ENCODE measurements around the gene CDC16. TPM values are rescaled to one million over a fixed set of nuclear protein-coding genes. Genes with fewer than 3 reads are reported as not detected.

The CDC16 gene
- total and polyA plus RNA-seq, 2 of the 13 experiments (the other 11 are each of a cell fraction or from before 2014, with no cell fraction given), result 24.2 to 60.9 TPM

- no peak for TF ChIP-seq ZNF350 (CRISPR knock-in tag; IDR thresholded peaks at IDR 0.05; ENCODE audit: borderline replicate concordance, low read depth)
- peak; percentile 68; the same call in 1 of the 2 replicates for TF ChIP-seq ZNF296 (CRISPR knock-in tag; conservative IDR thresholded peaks at IDR 0.05)
- peak; percentile 99 for TF ChIP-seq BHLHE40 (IDR thresholded peaks at IDR 0.05; ENCODE audit: low read length)
- peak; percentile 71; the same call in 1 of the 2 replicates for TF ChIP-seq SRY (CRISPR knock-in tag; IDR thresholded peaks at IDR 0.05)
- TF ChIP-seq ZNF329 (CRISPR knock-in tag; IDR thresholded peaks at IDR 0.05; ENCODE audit: low read depth), result peak; percentile 90; the same call in 1 of the 2 replicates
- TF ChIP-seq ZNF850 (CRISPR knock-in tag; conservative IDR thresholded peaks at IDR 0.05), result no peak
- no peak for TF ChIP-seq ZNF512 (CRISPR knock-in tag; IDR thresholded peaks at IDR 0.05)
- TF ChIP-seq ZNF550 (CRISPR knock-in tag; IDR thresholded peaks at IDR 0.05; ENCODE audit: borderline replicate concordance), result no peak
- no peak; the same call in 1 of the 2 replicates for TF ChIP-seq ZNF232 (CRISPR knock-in tag; IDR thresholded peaks at IDR 0.05; ENCODE audit: borderline replicate concordance)
- 0 out of 2 replicates have a peak, but pooled peaks have one; percentile 80 for TF ChIP-seq TMF1 (CRISPR knock-in tag; IDR thresholded peaks at IDR 0.05; ENCODE audit: low read depth)
- TF ChIP-seq AGO2 (optimal IDR thresholded peaks at IDR 0.05; ENCODE audit: low read depth, low read length), result peak; percentile 81
- TF ChIP-seq SNAI1 (CRISPR knock-in tag; IDR thresholded peaks at IDR 0.05; ENCODE audit: borderline replicate concordance), result no peak
- no peak for TF ChIP-seq ZNF460 (CRISPR knock-in tag; IDR thresholded peaks at IDR 0.05; ENCODE audit: borderline replicate concordance)
- TF ChIP-seq FOXM1 (CRISPR knock-in tag; IDR thresholded peaks at IDR 0.05), result no peak
- no peak for TF ChIP-seq SMAD9 (CRISPR knock-in tag; IDR thresholded peaks at IDR 0.05)
- TF ChIP-seq, protein P1, sequence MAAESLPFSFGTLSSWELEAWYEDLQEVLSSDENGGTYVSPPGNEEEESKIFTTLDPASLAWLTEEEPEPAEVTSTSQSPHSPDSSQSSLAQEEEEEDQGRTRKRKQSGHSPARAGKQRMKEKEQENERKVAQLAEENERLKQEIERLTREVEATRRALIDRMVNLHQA (CRISPR knock-in tag; IDR thresholded peaks at IDR 0.05), result no peak
- peak; percentile 51; the same call in 1 of the 2 replicates for TF ChIP-seq ZMYM4 (CRISPR knock-in tag; IDR thresholded peaks at IDR 0.05)
- TF ChIP-seq STAT5B (CRISPR knock-in tag; IDR thresholded peaks at IDR 0.05), result no peak
- TF ChIP-seq ZNF891 (CRISPR knock-in tag; IDR thresholded peaks at IDR 0.05), result no peak
- peak; percentile 43; the same call in 1 of the 2 replicates for TF ChIP-seq DR1 (CRISPR knock-in tag; IDR thresholded peaks at IDR 0.05)
- TF ChIP-seq TCF7 (IDR thresholded peaks at IDR 0.05; ENCODE audit: low read depth), result no peak
- no peak for TF ChIP-seq SRSF1 (optimal IDR thresholded peaks at IDR 0.05; ENCODE audit: low read depth, low read length)
- no peak for TF ChIP-seq AGO1 (IDR thresholded peaks at IDR 0.05; ENCODE audit: low read depth, low read length, poor library complexity, severe bottlenecking)
- no peak for TF ChIP-seq PRPF4 (IDR thresholded peaks at IDR 0.05; ENCODE audit: low read depth, low read length, poor library complexity, severe bottlenecking)
- no peak for TF ChIP-seq ZNF652 (CRISPR knock-in tag; IDR thresholded peaks at IDR 0.05; ENCODE audit: borderline replicate concordance, low read depth)
- no peak for TF ChIP-seq ZNF644 (CRISPR knock-in tag; IDR thresholded peaks at IDR 0.05; ENCODE audit: low read depth)
- no peak for TF ChIP-seq EP300 (IDR thresholded peaks at IDR 0.05; ENCODE audit: low read depth in 2 of 2, low read length in 2 of 2)
- TF ChIP-seq EP300 (CRISPR knock-in tag; IDR thresholded peaks at IDR 0.05; ENCODE audit: borderline replicate concordance), result peak; percentile 56
- no peak for TF ChIP-seq ZNF7 (CRISPR knock-in tag; IDR thresholded peaks at IDR 0.05)
- no peak for TF ChIP-seq NR1H2 (CRISPR knock-in tag; IDR thresholded peaks at IDR 0.05; ENCODE audit: borderline replicate concordance, low read depth)
- no peak for TF ChIP-seq ZNF121 (CRISPR knock-in tag; IDR thresholded peaks at IDR 0.05)
Observed at GRCh38 chr13:114314074-114314912, 79.6 kb downstream of the CDC16 start, which contains the start of gene CHAMP1 (continued).
